ENCODE results near the gene XYLT2. TPM values are rescaled to one million over a fixed set of nuclear protein-coding genes. Genes with fewer than 3 reads are reported as not detected.
A peak's percentile ranks its signal among the peaks of the same experiment; 100 is the strongest.

The XYLT2 gene
- total and polyA plus RNA-seq, 9 of the 15 experiments (the other 6 are each of a cell fraction or from before 2014, with no cell fraction given), result 0.63 to 9.1 (median 4.3) TPM

DNA sequence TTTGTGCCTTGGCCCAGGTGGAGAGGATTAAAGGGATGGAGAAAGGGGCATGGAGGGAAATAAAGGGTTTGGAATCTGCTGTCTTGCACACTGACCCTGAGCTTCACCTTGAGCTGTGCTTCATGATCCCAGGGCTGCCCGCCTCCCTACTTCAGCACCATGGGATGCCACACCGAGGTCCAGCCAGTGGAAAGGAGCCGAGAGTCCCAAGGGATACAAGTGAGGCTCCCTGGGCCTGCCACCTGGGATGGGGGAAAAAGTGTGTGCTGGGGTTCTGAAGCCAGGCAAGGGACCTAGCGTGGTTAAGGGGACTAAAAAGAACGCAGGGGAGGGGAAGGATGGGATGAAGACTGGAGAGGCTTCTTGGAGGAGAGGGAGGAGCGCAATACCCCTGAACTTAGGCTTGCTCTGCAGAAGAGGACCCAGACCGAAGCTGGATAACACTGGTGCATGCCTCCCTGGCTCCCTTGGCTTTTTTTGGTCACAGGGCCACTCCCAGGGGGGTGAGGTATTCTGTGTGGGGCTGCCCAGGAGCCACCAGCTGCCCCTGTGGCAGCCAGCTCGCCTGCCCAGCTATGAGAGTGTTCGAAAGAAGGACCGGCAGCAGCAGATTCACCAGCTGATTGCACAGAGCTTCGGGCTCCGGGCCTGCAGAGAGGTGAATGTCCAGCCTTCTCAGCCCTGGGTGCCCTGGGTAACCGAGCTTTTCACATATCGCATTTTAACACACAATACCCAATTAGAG is 19.9 kb downstream of the XYLT2 start:
- CTCF ChIA-PET (ENCODE audit: low intra/inter-chr PET ratio), result interaction anchor here (0.6 kb wide), 1 partner anchor 86 kb away, joined by 3 read pairs; no protein-coding TSS in a partner anchor
- no peak overlapping the region for H3K27ac ChIP-seq (ENCODE audit: extremely low read depth, low read depth, low read length)

DNA sequence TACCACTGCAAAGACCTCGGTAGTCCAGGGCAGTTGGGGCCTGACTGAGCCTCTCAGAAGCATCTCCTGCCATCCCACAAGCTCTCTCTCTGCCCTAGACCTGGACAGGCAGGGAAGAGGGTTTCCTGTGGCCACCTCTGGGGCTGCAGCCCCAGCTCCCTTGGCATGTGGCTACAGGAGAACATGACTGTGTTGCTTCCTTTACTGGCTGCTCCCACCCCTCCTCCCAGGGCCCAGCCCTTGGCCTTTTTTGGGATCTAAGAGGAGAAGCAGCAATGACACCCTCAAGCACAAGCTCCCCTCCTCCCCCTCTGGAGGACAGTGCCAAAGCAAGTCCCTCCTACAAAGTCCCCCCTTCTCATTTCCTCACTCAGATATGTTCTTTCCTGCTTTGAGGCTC is 21.5 kb downstream of the XYLT2 start:
- ATAC-seq, result no peak

More for the DNA sequence above, 19.9 kb downstream of the XYLT2 start:
- BruUV-seq (replicated peaks), result no TSS peak
- H3K79me2 ChIP-seq (ENCODE audit: control insufficient read depth, insufficient read depth, low read length), result peaks cover 9% of the 10 kb centered on the region
- in situ Hi-C loops (cut with MboI), result no loop called here
- no peak overlapping the region for H3K4me3 ChIP-seq
- H3K9ac ChIP-seq (ENCODE audit: insufficient read depth in 1 of 2, low read depth in 2 of 2, low read length in 2 of 2), result peak overlapping the region in 1 of 2 experiments; percentile 46; a peak in 2 of 4 replicates
- peaks cover 17 to 23% of the 10 kb centered on the region in 2 experiments for H3K4me1 ChIP-seq (replicated peaks in 1 of 2; ENCODE audit: control insufficient read depth in 2 of 2, insufficient read depth in 2 of 2, low read length in 2 of 2)
- DNase-seq (ENCODE audit: extremely low read depth in 1 of 4, low spot score in 3 of 4), result no peak
- no peaks in the 10 kb centered on the region for H3K27me3 ChIP-seq (ENCODE audit: control insufficient read depth in 2 of 2, insufficient read depth in 2 of 2, low read length in 2 of 2)
- no peaks in the 10 kb centered on the region for H3K9me3 ChIP-seq (replicated peaks; ENCODE audit: control insufficient read depth, insufficient read depth, low read depth, low read length)
- no peak overlapping the region for H2AFZ ChIP-seq (ENCODE audit: low read depth, low read length)
- intact Hi-C loops (cut with micrococcal nuclease), result no loop called here
- TF ChIP-seq SMAD4 (CRISPR knock-in tag; conservative IDR thresholded peaks at IDR 0.05) (no peak), POLR2G (IDR thresholded peaks at IDR 0.05; ENCODE audit: low read depth, low read length) (peak; percentile 35; the same call in 1 of the 2 replicates), RBFOX2 (IDR thresholded peaks at IDR 0.05; ENCODE audit: low read depth, low read length) (peak; percentile 39; the same call in 1 of the 2 replicates)
- FAIRE-seq, result no peak
- 94% methylated on average over 10 of the region's 14 CpGs for whole genome bisulfite sequencing (ENCODE audit: insufficient coverage, low coverage, missing lambda C conversion rate)
- H3K36me3 ChIP-seq (ENCODE audit: control insufficient read depth, insufficient read depth, low read length), result peaks cover 65% of the 10 kb centered on the region
- ATAC-seq, result no peak
- POLR2A ChIA-PET, result interaction anchor here (0.6 to 2.3 kb wide), 6 partner anchors 16 to 267 kb away, joined by 3 to 11 read pairs (median 4); partner anchors contain the start of genes LRRC59 and XYLT2
- no peak overlapping the region for H3K4me2 ChIP-seq (ENCODE audit: insufficient read depth, low read length)
- H3K9me1 ChIP-seq (ENCODE audit: control insufficient read depth, insufficient read depth, low read length), result no peaks in the 10 kb centered on the region
- peaks cover 11% of the 10 kb centered on the region for H4K20me1 ChIP-seq (replicated peaks; ENCODE audit: control insufficient read depth, insufficient read depth, low read length)

More for the DNA sequence above, 21.5 kb downstream of the XYLT2 start:
- Histone ChIP-seq H3K27me3 (ENCODE audit: control insufficient read depth in 2 of 2, insufficient read depth in 2 of 2, low read length in 2 of 2) (no peaks in the 10 kb centered on the region), H3K4me3 (no peak overlapping the region), H3K4me1 (replicated peaks in 1 of 2; ENCODE audit: control insufficient read depth in 2 of 2, insufficient read depth in 2 of 2, low read length in 2 of 2) (peaks cover 11% of the 10 kb centered on the region in 2 experiments), H4K20me1 (replicated peaks; ENCODE audit: control insufficient read depth, insufficient read depth, low read length) (0 out of 2 replicates have a peak, but pooled peaks cover 4% of the 10 kb centered on the region), H2AFZ (ENCODE audit: low read depth, low read length) (no peak overlapping the region), H3K9ac (ENCODE audit: insufficient read depth in 1 of 2, low read depth in 2 of 2, low read length in 2 of 2) (no peak overlapping the region), H3K79me2 (ENCODE audit: control insufficient read depth, insufficient read depth, low read length) (peaks cover 25% of the 10 kb centered on the region), H3K4me2 (ENCODE audit: insufficient read depth, low read length) (no peak overlapping the region), H3K9me1 (ENCODE audit: control insufficient read depth, insufficient read depth, low read length) (no peaks in the 10 kb centered on the region), H3K27ac (ENCODE audit: extremely low read depth, low read depth, low read length) (no peak overlapping the region), H3K36me3 (ENCODE audit: control insufficient read depth, insufficient read depth, low read length) (peaks cover 71% of the 10 kb centered on the region), H3K9me3 (replicated peaks; ENCODE audit: control insufficient read depth, insufficient read depth, low read depth, low read length) (no peaks in the 10 kb centered on the region; the same call in 1 of the 2 replicates)
- ChIA-PET POLR2A (interaction anchor here (0.7 to 2.3 kb wide), 4 partner anchors 8 to 65 kb away, joined by 3 to 11 read pairs (median 6); partner anchors contain the start of gene LRRC59), CTCF (ENCODE audit: low intra/inter-chr PET ratio) (no interaction called here)
- in situ Hi-C loops (cut with MboI) (no loop called here), intact Hi-C loops (cut with micrococcal nuclease) (no loop called here)
- FAIRE-seq, result no peak
- no TSS peak for BruUV-seq (replicated peaks)
- WGBS (ENCODE audit: insufficient coverage, low coverage, missing lambda C conversion rate), result 78% methylated on average over 1 of the region's 1 CpG
- no peak for DNase-seq (ENCODE audit: extremely low read depth in 1 of 4, low spot score in 3 of 4)
- TF ChIP-seq ZNF23 (CRISPR knock-in tag; IDR thresholded peaks at IDR 0.05) (no peak), CCNT2 (IDR thresholded peaks at IDR 0.05; ENCODE audit: borderline replicate concordance, extremely low read depth, insufficient read length, low read depth, low read length) (no peak), MEF2A (IDR thresholded peaks at IDR 0.05; ENCODE audit: control insufficient read depth, low read depth, low read length) (no peak), ETV6 (IDR thresholded peaks at IDR 0.05; ENCODE audit: borderline replicate concordance in 1 of 2, low read depth in 2 of 2, low read length in 1 of 2) (no peak), ETV6 (CRISPR knock-in tag; IDR thresholded peaks at IDR 0.05; ENCODE audit: borderline replicate concordance) (no peak), NCOA6 (IDR thresholded peaks at IDR 0.05) (no peak), SMAD1 (IDR thresholded peaks at IDR 0.05; ENCODE audit: low read depth, low read length, partially characterized antibody) (no peak), PCBP1 (IDR thresholded peaks at IDR 0.05; ENCODE audit: low read depth, low read length, poor library complexity, severe bottlenecking) (no peak)

Data from K562 (cell line).